ENCODE results near the gene RIN3.
A peak's percentile ranks its signal among the peaks of the same experiment; 100 is the strongest.

The RIN3 gene

DNA sequence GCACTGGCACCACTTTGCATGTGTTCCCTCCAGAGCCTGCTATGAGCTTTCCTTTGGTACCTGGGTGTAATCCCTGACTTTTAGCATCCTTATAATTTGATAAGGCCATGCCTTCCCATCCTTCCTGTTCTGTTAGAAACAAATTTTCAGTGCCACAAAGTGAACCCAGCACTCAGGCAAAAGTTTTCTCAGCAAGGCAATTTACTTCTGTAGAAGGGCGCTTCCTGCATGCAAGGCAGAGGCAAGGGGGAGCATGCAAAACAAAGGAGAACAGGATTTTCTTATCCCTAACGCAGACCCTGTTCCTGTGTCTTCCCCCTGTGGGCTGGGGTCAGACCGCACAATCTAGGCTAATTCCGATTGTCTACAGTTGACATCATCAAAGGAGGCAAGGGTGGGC lies 108.7 kb downstream of the RIN3 start:
- H3K4me3 ChIP-seq (replicated peaks in 1 of 2; ENCODE audit: low read depth in 2 of 2, low read length in 2 of 2): no peak overlapping the region
- TF ChIP-seq, protein P1, sequence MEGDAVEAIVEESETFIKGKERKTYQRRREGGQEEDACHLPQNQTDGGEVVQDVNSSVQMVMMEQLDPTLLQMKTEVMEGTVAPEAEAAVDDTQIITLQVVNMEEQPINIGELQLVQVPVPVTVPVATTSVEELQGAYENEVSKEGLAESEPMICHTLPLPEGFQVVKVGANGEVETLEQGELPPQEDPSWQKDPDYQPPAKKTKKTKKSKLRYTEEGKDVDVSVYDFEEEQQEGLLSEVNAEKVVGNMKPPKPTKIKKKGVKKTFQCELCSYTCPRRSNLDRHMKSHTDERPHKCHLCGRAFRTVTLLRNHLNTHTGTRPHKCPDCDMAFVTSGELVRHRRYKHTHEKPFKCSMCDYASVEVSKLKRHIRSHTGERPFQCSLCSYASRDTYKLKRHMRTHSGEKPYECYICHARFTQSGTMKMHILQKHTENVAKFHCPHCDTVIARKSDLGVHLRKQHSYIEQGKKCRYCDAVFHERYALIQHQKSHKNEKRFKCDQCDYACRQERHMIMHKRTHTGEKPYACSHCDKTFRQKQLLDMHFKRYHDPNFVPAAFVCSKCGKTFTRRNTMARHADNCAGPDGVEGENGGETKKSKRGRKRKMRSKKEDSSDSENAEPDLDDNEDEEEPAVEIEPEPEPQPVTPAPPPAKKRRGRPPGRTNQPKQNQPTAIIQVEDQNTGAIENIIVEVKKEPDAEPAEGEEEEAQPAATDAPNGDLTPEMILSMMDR (IDR thresholded peaks at IDR 0.05; ENCODE audit: low read depth, low read length): no peak
- DNase-seq (ENCODE audit: low read depth in 2 of 2): no peak

DNA sequence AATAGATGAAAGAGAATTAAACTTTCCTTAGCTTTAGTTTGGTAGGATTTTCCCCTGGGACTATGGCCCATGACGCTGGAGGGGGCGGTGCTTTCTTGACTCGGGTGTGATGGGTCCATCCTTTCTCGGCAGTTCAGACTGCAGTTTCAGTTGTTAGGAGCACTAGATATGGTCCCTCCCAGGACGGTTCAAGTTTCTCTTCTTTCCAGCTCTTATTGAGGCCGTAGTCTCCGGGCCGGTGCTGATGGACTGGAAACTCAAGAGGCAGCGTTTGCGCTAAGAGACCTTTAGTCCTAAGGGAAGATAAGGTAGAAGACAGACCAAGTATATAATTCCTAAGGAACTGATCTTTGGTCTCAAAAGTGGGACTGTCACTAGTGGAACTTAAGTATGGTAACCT lies 111.2 kb downstream of the RIN3 start:
- TF ChIP-seq, protein P1 (IDR thresholded peaks at IDR 0.05; ENCODE audit: low read depth, low read length): no peak
- H3K4me3 ChIP-seq (replicated peaks in 1 of 2; ENCODE audit: low read depth in 2 of 2, low read length in 2 of 2): no peak overlapping the region
- no peak for DNase-seq (ENCODE audit: low read depth in 2 of 2)

DNA sequence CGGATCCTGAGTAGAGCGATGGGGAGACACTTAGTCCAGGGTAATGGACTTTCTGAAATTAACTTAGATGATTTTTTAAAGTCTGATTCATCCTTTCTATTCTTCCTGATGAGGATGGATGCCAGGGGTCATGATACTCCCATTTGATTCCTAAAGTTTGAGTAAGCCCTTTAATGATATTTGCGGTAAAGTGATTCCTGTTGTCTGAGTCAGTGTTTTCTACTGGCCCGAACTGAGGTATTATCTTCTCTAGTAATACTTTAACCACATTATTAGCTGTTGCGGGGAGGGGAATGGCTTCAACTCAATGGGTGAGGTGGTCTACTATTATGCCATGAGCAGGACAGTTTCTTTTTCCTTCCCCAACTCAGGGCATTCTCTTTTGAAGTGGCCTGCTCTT lies 111.6 kb downstream of the RIN3 start:
- DNase-seq (ENCODE audit: low read depth in 2 of 2): peak; percentile 82 to 92
- H3K4me3 ChIP-seq (replicated peaks in 1 of 2; ENCODE audit: low read depth in 2 of 2, low read length in 2 of 2): no peak overlapping the region
- TF ChIP-seq, protein P1 (IDR thresholded peaks at IDR 0.05; ENCODE audit: low read depth, low read length): no peak

DNA sequence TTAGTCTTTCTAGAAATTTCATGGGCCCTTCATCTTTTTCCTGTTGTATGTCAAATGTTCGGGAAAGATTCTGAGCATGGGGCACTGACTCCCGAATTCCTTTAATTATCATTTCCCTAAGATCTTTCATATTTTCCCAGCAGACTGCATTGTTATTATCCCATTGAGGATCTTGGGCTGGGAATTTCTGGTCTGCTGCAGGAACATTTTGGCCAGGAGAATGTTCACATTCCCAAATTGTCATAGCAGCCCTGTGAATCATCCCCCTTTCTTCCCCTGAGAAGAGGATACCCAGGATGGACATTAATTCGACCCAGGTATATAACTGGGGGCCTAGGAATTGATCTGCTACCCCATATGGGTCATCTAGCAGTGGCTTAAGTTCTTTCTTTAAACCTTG lies 112.5 kb downstream of the RIN3 start:
- no peak for DNase-seq (ENCODE audit: low read depth in 2 of 2)
- no peak overlapping the region for H3K4me3 ChIP-seq (replicated peaks in 1 of 2; ENCODE audit: low read depth in 2 of 2, low read length in 2 of 2)
- TF ChIP-seq, protein P1 (IDR thresholded peaks at IDR 0.05; ENCODE audit: low read depth, low read length): no peak

DNA sequence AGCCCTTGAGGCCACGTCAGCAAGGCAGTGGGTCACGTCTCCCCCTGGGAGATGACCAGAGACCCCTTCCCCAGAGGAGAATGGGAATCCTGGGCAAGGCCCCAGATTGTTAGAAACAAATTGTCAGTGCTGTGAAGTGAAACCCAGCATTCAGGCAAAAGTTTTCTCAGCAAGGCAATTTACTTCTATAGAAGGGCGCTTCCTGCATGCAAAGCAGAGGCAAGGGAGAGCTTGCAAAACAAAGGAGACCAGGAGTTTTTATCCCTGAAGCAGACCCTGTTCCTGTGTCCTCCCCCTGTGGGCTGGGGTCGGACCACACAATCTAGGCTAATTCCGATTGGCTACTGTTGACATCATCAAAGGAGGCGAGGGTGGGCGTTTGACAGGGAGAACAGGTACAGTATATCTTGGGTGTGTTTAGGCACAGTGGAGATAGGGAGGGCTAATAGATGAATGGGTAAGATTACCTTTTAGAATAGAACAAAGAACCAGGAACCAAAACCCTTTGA lies 114.2 kb downstream of the RIN3 start:
- H3K4me3 ChIP-seq (replicated peaks in 1 of 2; ENCODE audit: low read depth in 2 of 2, low read length in 2 of 2): no peak overlapping the region
- no peak for DNase-seq (ENCODE audit: low read depth in 2 of 2)
- TF ChIP-seq, protein P1 (IDR thresholded peaks at IDR 0.05; ENCODE audit: low read depth, low read length): no peak

DNA sequence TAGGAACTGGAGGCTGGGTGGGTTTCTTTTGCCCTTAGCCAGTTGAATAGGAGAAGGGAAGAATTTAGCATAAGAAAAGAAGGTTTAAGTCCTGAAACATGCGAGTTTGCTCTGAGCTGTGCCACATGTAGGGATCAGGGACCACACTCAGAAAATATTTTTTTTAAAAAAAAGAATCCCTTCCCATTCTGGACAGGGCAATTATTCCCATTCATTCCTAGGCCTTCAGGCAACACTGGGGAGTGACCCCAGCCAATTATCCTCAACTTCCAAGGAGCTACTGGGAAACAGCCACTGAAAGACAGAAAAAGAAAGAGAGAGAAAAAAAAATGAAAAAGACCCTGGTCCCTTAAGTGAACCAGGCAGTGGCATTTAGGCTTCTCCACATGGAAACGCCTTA lies 115.1 kb downstream of the RIN3 start:
- TF ChIP-seq, protein P1 (IDR thresholded peaks at IDR 0.05; ENCODE audit: low read depth, low read length): no peak
- no peak overlapping the region for H3K4me3 ChIP-seq (replicated peaks in 1 of 2; ENCODE audit: low read depth in 2 of 2, low read length in 2 of 2)
- no peak for DNase-seq (ENCODE audit: low read depth in 2 of 2)

DNA sequence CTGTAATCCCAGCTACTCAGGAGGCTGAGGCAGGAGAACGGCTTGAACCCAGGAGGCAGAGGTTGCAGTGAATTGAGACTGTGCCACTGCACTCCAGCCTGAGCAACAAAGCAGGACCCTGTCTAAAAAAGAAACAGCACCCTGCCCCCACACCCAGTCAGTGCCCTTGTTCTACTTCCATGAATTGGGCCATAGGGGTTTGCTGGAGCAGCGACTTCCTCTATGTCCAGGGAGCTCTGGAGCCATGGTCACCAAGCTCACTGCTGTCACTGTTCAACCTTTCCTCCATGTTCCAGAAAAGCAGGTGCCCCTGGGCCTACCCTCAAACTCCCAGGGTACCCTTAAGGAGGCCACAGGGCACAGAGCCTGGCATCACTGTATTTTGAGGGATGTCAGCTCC lies 116.8 kb downstream of the RIN3 start:
- H3K4me3 ChIP-seq (replicated peaks in 1 of 2; ENCODE audit: low read depth in 2 of 2, low read length in 2 of 2): no peak overlapping the region
- TF ChIP-seq, protein P1 (IDR thresholded peaks at IDR 0.05; ENCODE audit: low read depth, low read length): no peak
- DNase-seq (ENCODE audit: low read depth in 2 of 2): no peak

Data from cardiac fibroblast (primary cell).